Stimulated activated CD4-positive, alpha-beta T cell treated with anti-CD3 and anti-CD28 coated beads, Interleukin-1b, Interleukin-23, amount 100 ng/mL, for 4 hours (primary cell): ENCODE data around the gene FGL2.
"Not testable (repeated sequence)": the region's sequence is repeated elsewhere in the genome, so short reads cannot be mapped to it uniquely, and the experiment has no call there.

ENCODE experiments used
- DNase-seq, 2 donors: peaks; one replicate each; pipeline ENCODE4 v3.0.0-alpha.2; 2020; ENCODE audit warnings: low read depth in 2 of 2

FGL2 gene

GRCh38 chr7:77157034-77157433, 42.6 kb downstream of the FGL2 start:
- not testable (repeated sequence) for DNase-seq

- DNase-seq, result not testable (repeated sequence)
Measured at GRCh38 chr7:77155601-77156377, 43.8 kb downstream of the FGL2 start.

DNA sequence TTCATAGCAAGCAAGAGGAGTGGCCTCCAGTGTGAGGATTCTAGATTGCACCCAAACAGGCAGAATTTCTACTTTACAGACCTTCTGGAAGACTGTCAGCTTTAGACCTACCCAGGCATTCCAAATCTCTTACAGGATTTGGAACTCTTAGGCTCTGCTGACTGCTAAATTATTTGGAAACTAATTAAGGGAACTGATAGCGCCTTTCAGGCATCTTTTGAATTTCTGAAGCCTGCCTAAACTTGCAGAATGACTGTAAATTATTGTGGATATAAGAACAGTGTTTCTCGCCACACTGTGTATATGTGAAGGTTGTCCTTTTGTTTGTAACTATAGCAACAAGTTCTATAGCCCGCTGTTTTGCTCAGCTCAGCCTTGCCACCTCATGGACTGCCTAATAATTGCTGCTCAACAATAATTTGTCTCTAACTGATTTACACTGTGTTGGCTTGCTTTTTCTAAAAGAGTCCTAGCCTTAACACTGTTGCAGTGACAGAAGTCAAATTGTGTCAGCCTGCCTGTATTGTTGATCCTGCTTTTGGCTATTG, 44.6 kb downstream of the FGL2 start:
- DNase-seq, result not testable (repeated sequence)

GRCh38 chr7:77152232-77152631, 47.4 kb downstream of the FGL2 start:
- not testable (repeated sequence) for DNase-seq
